Nephron (organoid): Measurements from ENCODE around the gene SLC25A40.
"Not testable (repeated sequence)": the region's sequence is repeated elsewhere in the genome, so short reads cannot be mapped to it uniquely, and the experiment has no call there.

Experiments used
- H3K27ac Mint-ChIP-seq, 3 experiments: 2 replicates each; pipeline ENCODE4 v1.8.0; 2020; ENCODE audit warnings: mixed read lengths in 3 of 3, mild to moderate bottlenecking in 2 of 3, moderate library complexity in 1 of 3
- H3K27me3 Mint-ChIP-seq: 2 replicates; pipeline ENCODE4 v1.8.0; 2021; ENCODE audit warnings: low read depth, mild to moderate bottlenecking, moderate library complexity, mixed read lengths
- H3K36me3 Mint-ChIP-seq: 2 replicates; pipeline ENCODE4 v1.8.0; 2020; ENCODE audit warnings: low read depth, mixed read lengths
- H3K4me1 Mint-ChIP-seq: 2 replicates; pipeline ENCODE4 v1.8.0; 2020; ENCODE audit warnings: mixed read lengths
- H3K4me3 Mint-ChIP-seq, 3 experiments: 2 replicates each; pipeline ENCODE4 v1.8.0; 2020; ENCODE audit warnings: mild to moderate bottlenecking in 3 of 3, mixed read lengths in 3 of 3, moderate library complexity in 2 of 3
- H3K9me3 Mint-ChIP-seq: 2 replicates; pipeline ENCODE4 v1.8.0; 2020; ENCODE audit warnings: mixed read lengths
- TF ChIP-seq, protein P1 (sequence below), 3 experiments: fragments of 200-600 bp; sonication (generic); IDR thresholded peaks; one replicate each; pipeline ENCODE4 v1.5.0; 2021; ENCODE audit warnings: antibody characterized with exemption in 3 of 3; ENCODE audit not compliant: unreplicated experiment in 3 of 3

SLC25A40 gene, protein sequence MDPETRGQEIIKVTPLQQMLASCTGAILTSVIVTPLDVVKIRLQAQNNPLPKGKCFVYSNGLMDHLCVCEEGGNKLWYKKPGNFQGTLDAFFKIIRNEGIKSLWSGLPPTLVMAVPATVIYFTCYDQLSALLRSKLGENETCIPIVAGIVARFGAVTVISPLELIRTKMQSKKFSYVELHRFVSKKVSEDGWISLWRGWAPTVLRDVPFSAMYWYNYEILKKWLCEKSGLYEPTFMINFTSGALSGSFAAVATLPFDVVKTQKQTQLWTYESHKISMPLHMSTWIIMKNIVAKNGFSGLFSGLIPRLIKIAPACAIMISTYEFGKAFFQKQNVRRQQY

DNA sequence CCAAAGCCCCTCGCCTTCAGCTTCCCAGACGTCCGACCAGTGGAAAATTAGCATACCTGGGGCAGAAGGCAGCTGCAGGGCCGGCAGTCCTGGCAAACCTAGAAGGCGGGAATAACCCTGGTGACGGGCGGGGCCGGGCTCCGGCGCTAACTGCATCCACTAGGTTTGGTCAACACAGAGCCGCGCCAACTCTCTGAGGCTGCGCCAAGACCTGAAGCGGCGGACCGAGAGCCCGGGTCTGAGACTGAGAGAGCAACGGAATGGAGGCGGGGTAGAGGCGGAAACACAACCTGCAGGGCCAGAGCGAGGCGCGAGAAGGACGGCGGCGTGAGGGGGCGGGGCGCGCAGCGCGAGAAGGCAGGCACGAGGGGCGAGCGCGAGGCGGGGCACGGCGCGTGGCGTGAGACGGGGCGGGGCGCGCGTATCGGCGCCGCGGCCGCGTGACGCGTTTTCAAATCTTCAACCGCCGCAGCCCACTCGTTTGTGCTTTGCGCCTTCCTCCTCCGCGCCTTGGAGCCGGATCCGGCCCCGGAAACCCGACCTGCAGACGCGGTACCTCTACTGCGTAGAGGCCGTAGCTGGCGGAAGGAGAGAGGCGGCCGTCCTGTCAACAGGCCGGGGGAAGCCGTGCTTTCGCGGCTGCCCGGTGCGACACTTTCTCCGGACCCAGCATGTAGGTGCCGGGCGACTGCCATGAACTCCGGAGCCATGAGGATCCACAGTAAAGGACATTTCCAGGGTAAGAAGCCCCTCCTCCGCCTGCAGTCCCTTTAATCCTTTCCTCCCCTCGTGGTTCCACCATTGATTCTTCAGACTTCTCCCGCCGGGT, at the start of gene SLC25A40, which contains the start of gene DBF4:
TSS of gene SLC25A40 (minus strand) at position 321 of the 829 bp plus-strand sequence. CDS start 17,633 bp downstream, outside the sequence.
TSS of gene DBF4 (plus strand) at position 454 of the 829 bp plus-strand sequence. CDS start at position 694, 240 bp downstream.
- peaks cover 16% of the 10 kb centered on the region for H3K9me3 Mint-ChIP-seq
- H3K4me3 Mint-ChIP-seq = peak within 1 kb of the TSS; percentile 86 to 90 (median 88)
- H3K36me3 Mint-ChIP-seq = peaks cover 51% of the 10 kb centered on the region
- peaks cover 27% of the 10 kb centered on the region for H3K4me1 Mint-ChIP-seq
- H3K27me3 Mint-ChIP-seq = no peaks in the 10 kb centered on the region
- TF ChIP-seq, protein P1, sequence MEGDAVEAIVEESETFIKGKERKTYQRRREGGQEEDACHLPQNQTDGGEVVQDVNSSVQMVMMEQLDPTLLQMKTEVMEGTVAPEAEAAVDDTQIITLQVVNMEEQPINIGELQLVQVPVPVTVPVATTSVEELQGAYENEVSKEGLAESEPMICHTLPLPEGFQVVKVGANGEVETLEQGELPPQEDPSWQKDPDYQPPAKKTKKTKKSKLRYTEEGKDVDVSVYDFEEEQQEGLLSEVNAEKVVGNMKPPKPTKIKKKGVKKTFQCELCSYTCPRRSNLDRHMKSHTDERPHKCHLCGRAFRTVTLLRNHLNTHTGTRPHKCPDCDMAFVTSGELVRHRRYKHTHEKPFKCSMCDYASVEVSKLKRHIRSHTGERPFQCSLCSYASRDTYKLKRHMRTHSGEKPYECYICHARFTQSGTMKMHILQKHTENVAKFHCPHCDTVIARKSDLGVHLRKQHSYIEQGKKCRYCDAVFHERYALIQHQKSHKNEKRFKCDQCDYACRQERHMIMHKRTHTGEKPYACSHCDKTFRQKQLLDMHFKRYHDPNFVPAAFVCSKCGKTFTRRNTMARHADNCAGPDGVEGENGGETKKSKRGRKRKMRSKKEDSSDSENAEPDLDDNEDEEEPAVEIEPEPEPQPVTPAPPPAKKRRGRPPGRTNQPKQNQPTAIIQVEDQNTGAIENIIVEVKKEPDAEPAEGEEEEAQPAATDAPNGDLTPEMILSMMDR (IDR thresholded peaks at IDR 0.05; ENCODE audit: unreplicated experiment in 3 of 3) = no peak
- peak within 1 kb of the TSS; percentile 89 to 98 (median 92) for H3K27ac Mint-ChIP-seq

DNA sequence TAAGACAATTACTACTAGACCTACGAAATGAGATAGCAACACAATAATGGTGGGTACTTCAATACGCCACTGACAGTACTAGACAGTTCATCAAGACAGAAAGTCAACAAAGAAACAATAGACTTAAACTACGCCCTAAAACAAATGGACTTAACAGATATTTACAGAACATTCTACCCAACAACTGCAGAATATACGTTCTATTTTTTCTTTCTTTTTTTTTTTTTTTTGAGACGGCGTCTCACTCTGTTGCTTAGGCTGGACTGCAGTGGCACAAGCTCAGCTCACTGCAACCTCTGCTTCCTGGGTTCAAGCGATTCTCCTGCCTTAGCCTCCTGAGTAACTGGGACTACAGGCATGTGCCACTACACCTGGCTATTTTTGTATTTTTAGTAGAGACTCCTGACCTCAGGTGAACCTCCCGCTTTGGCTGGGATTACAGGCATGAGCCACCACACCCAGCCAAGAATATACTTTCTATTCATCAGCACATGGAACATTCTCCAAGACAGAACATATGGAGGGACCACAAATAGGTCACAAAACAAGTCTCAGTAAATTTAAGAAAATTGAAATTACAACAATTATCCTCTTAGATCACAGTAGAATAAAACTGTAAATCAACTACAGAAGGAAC, 46.7 kb upstream of the SLC25A40 start:
- not testable (repeated sequence) for H3K36me3 Mint-ChIP-seq, H3K27ac Mint-ChIP-seq, H3K4me1 Mint-ChIP-seq, H3K4me3 Mint-ChIP-seq, H3K9me3 Mint-ChIP-seq, H3K27me3 Mint-ChIP-seq

DNA sequence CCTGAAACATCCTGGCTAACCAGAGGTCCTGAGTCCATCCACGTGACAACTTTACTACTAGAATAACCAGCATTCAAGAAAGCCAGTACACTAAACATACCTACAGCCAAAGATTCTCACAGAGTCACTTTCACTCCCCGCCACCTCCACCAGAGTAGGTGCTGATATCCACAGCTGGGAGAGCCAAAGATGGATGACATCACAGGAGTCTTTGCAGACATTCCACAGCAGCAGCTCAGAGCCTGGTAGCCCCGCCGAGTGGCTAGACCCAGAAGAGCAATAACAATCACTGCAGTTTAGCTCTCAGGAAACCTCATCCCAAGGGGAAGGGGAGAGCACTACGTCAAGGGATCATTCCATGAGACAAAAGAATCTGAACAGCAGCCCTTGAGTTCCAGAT, 44.4 kb upstream of the SLC25A40 start:
- Mint-ChIP-seq H3K27ac (no peak overlapping the region), H3K4me1 (no peaks in the 10 kb centered on the region), H3K4me3 (no peak overlapping the region), H3K9me3 (no peaks in the 10 kb centered on the region), H3K27me3 (no peaks in the 10 kb centered on the region), H3K36me3 (no peaks in the 10 kb centered on the region)
- TF ChIP-seq, protein P1 (IDR thresholded peaks at IDR 0.05; ENCODE audit: unreplicated experiment in 3 of 3) = no peak

DNA sequence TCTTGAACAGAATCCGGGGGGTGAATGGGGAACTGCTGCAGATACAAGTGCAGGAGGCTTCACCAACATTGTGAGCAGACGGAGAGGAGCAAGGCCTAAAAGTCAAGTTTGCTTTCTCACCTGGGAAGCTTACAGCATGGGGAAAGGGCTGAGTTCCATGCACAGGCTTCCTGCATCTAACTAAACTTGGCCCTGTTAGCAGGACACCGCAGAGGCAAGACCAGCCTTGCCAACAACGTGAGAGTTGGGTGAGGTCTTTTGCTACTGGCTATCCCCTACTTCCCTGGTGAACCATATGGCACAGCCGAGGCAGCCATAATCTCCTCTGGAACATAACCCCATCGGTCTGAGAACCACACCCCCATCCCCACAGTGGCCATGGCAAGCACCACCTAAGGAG, 43.7 kb upstream of the SLC25A40 start:
- no peak overlapping the region for H3K4me3 Mint-ChIP-seq
- H3K9me3 Mint-ChIP-seq = no peaks in the 10 kb centered on the region
- H3K27ac Mint-ChIP-seq = no peak overlapping the region
- TF ChIP-seq, protein P1 (IDR thresholded peaks at IDR 0.05; ENCODE audit: unreplicated experiment in 3 of 3) = no peak
- no peaks in the 10 kb centered on the region for H3K4me1 Mint-ChIP-seq
- H3K27me3 Mint-ChIP-seq = no peaks in the 10 kb centered on the region
- H3K36me3 Mint-ChIP-seq = no peaks in the 10 kb centered on the region

DNA sequence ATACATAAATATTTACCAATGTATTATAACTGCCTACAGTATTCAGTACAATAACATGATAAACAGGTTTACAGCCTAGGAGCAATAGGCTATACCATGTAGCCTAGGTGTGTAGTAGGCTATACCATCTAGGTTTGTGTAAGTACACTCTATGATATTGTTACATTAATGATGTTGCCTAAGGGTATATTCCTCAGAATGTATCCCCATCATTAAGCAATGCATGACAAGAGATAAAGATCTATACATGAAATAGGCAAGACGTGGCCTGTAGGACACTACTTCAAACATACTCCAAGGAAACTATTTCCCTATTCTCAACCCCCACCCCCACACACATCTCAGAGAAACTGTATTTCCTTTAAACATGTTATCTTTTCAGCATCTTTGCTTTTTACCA, 42.6 kb upstream of the SLC25A40 start:
- Mint-ChIP-seq H3K36me3 (no peaks in the 10 kb centered on the region), H3K27ac (no peak overlapping the region), H3K27me3 (no peaks in the 10 kb centered on the region), H3K9me3 (no peaks in the 10 kb centered on the region), H3K4me1 (no peaks in the 10 kb centered on the region), H3K4me3 (no peak overlapping the region)
- TF ChIP-seq, protein P1 (IDR thresholded peaks at IDR 0.05; ENCODE audit: unreplicated experiment in 3 of 3) = no peak

DNA sequence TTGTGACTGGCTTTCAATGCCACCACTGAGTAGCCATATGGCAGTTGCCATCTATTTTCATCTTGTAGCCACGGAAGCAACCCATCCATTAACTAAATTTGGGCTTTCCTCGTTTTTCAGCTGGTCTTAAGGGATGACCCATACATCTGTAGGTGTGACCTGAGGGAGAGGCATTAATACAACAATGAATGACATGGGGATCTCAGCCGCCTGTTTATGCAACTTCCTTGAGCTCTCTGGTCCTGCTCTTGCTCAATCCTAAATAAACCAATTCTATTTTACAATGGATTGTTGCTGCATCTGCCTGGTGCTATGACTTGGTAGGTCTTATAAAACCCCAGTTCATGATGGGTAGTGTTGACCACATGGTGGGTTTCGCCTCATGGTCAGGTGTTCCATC, 36.0 kb upstream of the SLC25A40 start:
- TF ChIP-seq, protein P1 (IDR thresholded peaks at IDR 0.05; ENCODE audit: unreplicated experiment in 3 of 3) = no peak
- H3K4me3 Mint-ChIP-seq = no peak overlapping the region
- H3K27ac Mint-ChIP-seq = no peak overlapping the region
- no peaks in the 10 kb centered on the region for H3K4me1 Mint-ChIP-seq
- H3K27me3 Mint-ChIP-seq = no peaks in the 10 kb centered on the region
- H3K9me3 Mint-ChIP-seq = no peaks in the 10 kb centered on the region
- H3K36me3 Mint-ChIP-seq = peaks cover 7% of the 10 kb centered on the region

DNA sequence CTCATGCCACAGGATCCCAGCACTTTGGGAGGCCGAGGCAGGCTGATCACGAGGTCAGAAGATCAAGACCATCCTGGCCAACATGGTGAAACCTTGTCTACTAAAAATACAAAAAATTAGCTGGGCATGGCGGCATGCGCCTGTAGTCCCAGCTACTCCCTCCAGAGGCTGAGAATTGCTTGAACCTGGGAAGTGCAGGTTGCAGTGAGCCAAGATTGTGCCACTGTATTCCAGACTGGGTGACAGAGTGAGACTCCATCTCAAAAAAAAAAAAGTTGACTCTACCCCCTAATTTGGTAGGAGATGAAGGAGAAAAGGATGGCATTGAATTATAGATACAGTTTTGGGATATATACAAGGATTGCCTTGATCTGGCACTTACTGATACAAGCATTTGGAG, 32.7 kb upstream of the SLC25A40 start:
- not testable (repeated sequence) for H3K27me3 Mint-ChIP-seq, H3K9me3 Mint-ChIP-seq, H3K4me3 Mint-ChIP-seq, H3K27ac Mint-ChIP-seq, H3K4me1 Mint-ChIP-seq
- peaks cover 16% of the 10 kb centered on the region for H3K36me3 Mint-ChIP-seq

DNA sequence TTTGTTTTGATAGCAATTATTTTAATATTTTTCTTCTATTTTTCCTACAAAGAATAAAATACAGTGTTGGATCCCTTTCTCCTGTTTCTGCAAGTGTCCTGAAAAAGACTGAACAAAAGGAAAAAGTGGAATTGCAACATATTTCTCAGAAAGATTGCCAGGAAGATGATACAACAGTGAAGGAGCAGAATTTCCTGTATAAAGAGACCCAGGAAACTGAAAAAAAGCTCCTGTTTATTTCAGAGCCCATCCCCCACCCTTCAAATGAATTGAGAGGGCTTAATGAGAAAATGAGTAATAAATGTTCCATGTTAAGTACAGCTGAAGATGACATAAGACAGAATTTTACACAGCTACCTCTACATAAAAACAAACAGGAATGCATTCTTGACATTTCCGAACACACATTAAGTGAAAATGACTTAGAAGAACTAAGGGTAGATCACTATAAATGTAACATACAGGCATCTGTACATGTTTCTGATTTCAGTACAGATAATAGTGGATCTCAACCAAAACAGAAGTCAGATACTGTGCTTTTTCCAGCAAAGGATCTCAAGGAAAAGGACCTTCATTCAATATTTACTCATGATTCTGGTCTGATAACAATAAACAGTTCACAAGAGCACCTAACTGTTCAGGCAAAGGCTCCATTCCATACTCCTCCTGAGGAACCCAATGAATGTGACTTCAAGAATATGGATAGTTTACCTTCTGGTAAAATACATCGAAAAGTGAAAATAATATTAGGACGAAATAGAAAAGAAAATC, 31.2 kb upstream of the SLC25A40 start:
- H3K9me3 Mint-ChIP-seq, H3K4me1 Mint-ChIP-seq, H3K4me3 Mint-ChIP-seq, H3K27me3 Mint-ChIP-seq: not testable (repeated sequence)
- Mint-ChIP-seq H3K27ac (peak overlapping the region in 1 of 3 experiments; percentile 16), H3K36me3 (peaks cover 22% of the 10 kb centered on the region)
